Mesendoderm (in vitro differentiated cells): Measurements from ENCODE around the gene SLC12A7.

ENCODE experiments used
- DNase-seq: peaks from one replicate; pipeline ENCODE4 v3.0.0; 2013
- H2AK5ac ChIP-seq: 2 replicates; pipeline ENCODE4 v1.6.1; 2013; ENCODE audit warnings: low read length, inconsistent platforms
- H2BK120ac ChIP-seq: 2 replicates; pipeline ENCODE4 v1.6.1; 2013; ENCODE audit warnings: low read depth, mild to moderate bottlenecking, low read length, moderate library complexity, mixed read lengths
- H2BK15ac ChIP-seq: replicated peaks from 2 replicates; pipeline ENCODE4 v1.6.1; 2013; ENCODE audit warnings: low read depth, mild to moderate bottlenecking, moderate library complexity
- H2BK5ac ChIP-seq: 2 replicates; pipeline ENCODE4 v1.6.1; 2013; ENCODE audit warnings: low read length, inconsistent platforms
- H3K18ac ChIP-seq: 2 replicates; pipeline ENCODE4 v1.6.1; 2013; ENCODE audit warnings: mild to moderate bottlenecking, low read length, mixed read lengths
- H3K23ac ChIP-seq: one replicate; pipeline ENCODE4 v1.6.1; 2013; ENCODE audit warnings: low read length
- H3K27ac ChIP-seq: 2 replicates; pipeline ENCODE4 v1.5.1; 2013; ENCODE audit warnings: low read depth, mild to moderate bottlenecking, inconsistent platforms, low read length, moderate library complexity
- H3K27me3 ChIP-seq: 2 replicates; pipeline ENCODE4 v1.6.1; 2013; ENCODE audit warnings: low read length, control low read depth, mild to moderate bottlenecking, inconsistent platforms; ENCODE audit not compliant: insufficient read depth, poor library complexity
- H3K36me3 ChIP-seq: 2 replicates; pipeline ENCODE4 v1.6.1; 2013; ENCODE audit warnings: low read length, inconsistent platforms; ENCODE audit not compliant: control insufficient read depth, insufficient read depth
- H3K4ac ChIP-seq: one replicate; pipeline ENCODE4 v1.6.1; 2013; ENCODE audit warnings: low read depth, mild to moderate bottlenecking, low read length, moderate library complexity
- H3K4me1 ChIP-seq: 2 replicates; pipeline ENCODE4 v1.6.1; 2013; ENCODE audit warnings: low read depth, low read length, inconsistent platforms; ENCODE audit not compliant: control insufficient read depth
- H3K4me2 ChIP-seq: 2 replicates; pipeline ENCODE4 v1.6.1; 2013; ENCODE audit warnings: low read length
- H3K4me3 ChIP-seq: 2 replicates; pipeline ENCODE4 v1.5.1; 2013; ENCODE audit warnings: mild to moderate bottlenecking, low read length
- H3K56ac ChIP-seq: one replicate; pipeline ENCODE4 v1.6.1; 2013; ENCODE audit warnings: low read length
- H3K79me1 ChIP-seq: 2 replicates; pipeline ENCODE4 v1.6.1; 2013; ENCODE audit warnings: low read length, inconsistent platforms
- H3K79me2 ChIP-seq: 2 replicates; pipeline ENCODE4 v1.6.1; 2013; ENCODE audit warnings: mild to moderate bottlenecking, low read length; ENCODE audit not compliant: control insufficient read depth, insufficient read depth
- H3K9ac ChIP-seq: 2 replicates; pipeline ENCODE4 v1.6.1; 2013; ENCODE audit warnings: low read length, inconsistent platforms
- H4K5ac ChIP-seq: one replicate; pipeline ENCODE4 v1.6.1; 2013; ENCODE audit warnings: low read length
- H4K8ac ChIP-seq: one replicate; pipeline ENCODE4 v1.6.1; 2013; ENCODE audit warnings: low read depth, mild to moderate bottlenecking, control low read depth, low read length, moderate library complexity
- WGBS: extraction: QIAGEN DNeasy Blood & Tissue Kit; methylation state at CpG from one replicate; pipeline ENCODE4 v1.1.7; 2013; ENCODE audit warnings: low lambda C conversion rate, missing lambda C conversion rate; ENCODE audit not compliant: insufficient coverage; ENCODE audit errors: extremely low coverage; 5-methylcytosine and 5-hydroxymethylcytosine counted together

Gene SLC12A7

DNA sequence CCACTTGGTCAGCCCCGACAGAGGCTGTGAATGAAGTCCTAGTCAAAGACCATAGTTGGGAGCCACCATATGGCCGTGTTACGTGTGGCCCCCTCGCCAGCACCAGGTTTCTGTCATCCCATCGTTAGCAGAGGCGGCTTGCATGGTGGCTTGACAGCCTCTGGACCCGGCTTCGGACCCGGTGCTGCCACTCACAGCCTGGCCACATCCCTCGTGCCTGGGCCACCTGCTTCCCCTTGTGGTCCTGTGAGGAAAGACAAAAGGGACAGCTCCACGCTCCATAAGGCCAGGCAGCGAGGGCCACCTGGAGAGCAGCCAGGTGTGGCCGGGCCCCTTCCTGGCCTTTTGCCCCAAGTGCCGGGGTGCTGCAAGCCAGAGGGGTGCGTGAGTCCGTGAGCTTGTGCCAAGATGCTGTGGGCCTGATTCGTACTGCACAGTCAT is 97.1 kb downstream of the SLC12A7 start:
- H3K4me3 ChIP-seq, result no peak overlapping the region
- no peak overlapping the region for H2BK5ac ChIP-seq
- H4K5ac ChIP-seq, result no peak overlapping the region
- H3K4me2 ChIP-seq, result no peak overlapping the region
- no peaks in the 10 kb centered on the region for H3K79me2 ChIP-seq
- H4K8ac ChIP-seq, result no peak overlapping the region
- no peak overlapping the region for H3K4ac ChIP-seq
- no peak for DNase-seq
- no peak overlapping the region for H3K27ac ChIP-seq
- no peak overlapping the region for H2BK15ac ChIP-seq
- no peak overlapping the region for H3K18ac ChIP-seq
- H2AK5ac ChIP-seq, result no peak overlapping the region
- H3K23ac ChIP-seq, result no peak overlapping the region
- H2BK120ac ChIP-seq, result no peak overlapping the region
- WGBS, result no CpG with 5 or more reads among the region's 17 CpGs
- no peaks in the 10 kb centered on the region for H3K4me1 ChIP-seq
- no peaks in the 10 kb centered on the region for H3K79me1 ChIP-seq
- no peak overlapping the region for H3K9ac ChIP-seq
- no peak overlapping the region for H3K56ac ChIP-seq
- H3K36me3 ChIP-seq, result no peaks in the 10 kb centered on the region
- H3K27me3 ChIP-seq, result peaks cover under 1% of the 10 kb centered on the region

DNA sequence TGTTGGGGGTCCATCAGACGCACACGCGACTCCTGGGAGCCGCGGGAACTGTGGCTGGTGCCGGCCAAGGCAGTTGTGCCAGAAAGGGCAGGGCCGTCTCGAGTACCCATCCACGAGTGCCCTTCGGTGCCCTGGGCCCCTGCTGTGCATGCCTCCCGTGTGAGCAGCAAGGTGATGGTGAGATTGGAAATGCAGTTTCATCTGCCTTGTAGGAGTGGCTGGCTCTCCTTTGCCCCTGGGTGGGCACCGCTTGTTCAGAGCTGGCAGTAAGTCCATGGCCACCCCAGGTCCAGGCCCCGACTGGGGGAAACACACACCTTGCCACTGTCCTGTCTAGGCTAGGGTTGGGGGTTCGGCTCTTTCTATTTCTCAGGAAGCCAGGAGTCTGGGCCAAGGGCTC is 97.5 kb downstream of the SLC12A7 start:
- H2AK5ac ChIP-seq, result no peak overlapping the region
- H3K4me2 ChIP-seq, result no peak overlapping the region
- WGBS, result no CpG with 5 or more reads among the region's 14 CpGs
- H3K4me1 ChIP-seq, result no peaks in the 10 kb centered on the region
- no peak overlapping the region for H3K4me3 ChIP-seq
- H4K8ac ChIP-seq, result no peak overlapping the region
- peaks cover 5% of the 10 kb centered on the region for H3K27me3 ChIP-seq
- H3K4ac ChIP-seq, result no peak overlapping the region
- no peak overlapping the region for H3K27ac ChIP-seq
- H2BK15ac ChIP-seq, result no peak overlapping the region
- no peak overlapping the region for H4K5ac ChIP-seq
- no peak overlapping the region for H3K56ac ChIP-seq
- H3K36me3 ChIP-seq, result no peaks in the 10 kb centered on the region
- DNase-seq, result no peak
- H2BK120ac ChIP-seq, result no peak overlapping the region
- H3K9ac ChIP-seq, result no peak overlapping the region
- H2BK5ac ChIP-seq, result no peak overlapping the region
- H3K79me2 ChIP-seq, result no peaks in the 10 kb centered on the region
- no peaks in the 10 kb centered on the region for H3K79me1 ChIP-seq
- H3K23ac ChIP-seq, result no peak overlapping the region
- no peak overlapping the region for H3K18ac ChIP-seq

- DNase-seq, result no peak
- Histone ChIP-seq H2AK5ac (no peak overlapping the region), H3K4ac (no peak overlapping the region), H3K27ac (no peak overlapping the region), H3K23ac (no peak overlapping the region), H3K36me3 (no peaks in the 10 kb centered on the region), H3K4me2 (no peak overlapping the region), H3K9ac (no peak overlapping the region), H3K18ac (no peak overlapping the region), H4K8ac (no peak overlapping the region), H3K4me1 (no peaks in the 10 kb centered on the region), H2BK15ac (no peak overlapping the region), H3K56ac (no peak overlapping the region), H3K79me1 (no peaks in the 10 kb centered on the region), H2BK120ac (no peak overlapping the region), H2BK5ac (no peak overlapping the region), H4K5ac (no peak overlapping the region), H3K4me3 (no peak overlapping the region), H3K79me2 (no peaks in the 10 kb centered on the region), H3K27me3 (peaks cover 8% of the 10 kb centered on the region)
- WGBS, result no CpG with 5 or more reads among the region's 3 CpGs
These were observed 97.9 kb downstream of the SLC12A7 start for GRCh38 chr5:1013948-1014301.

- H3K4me1 ChIP-seq, result no peaks in the 10 kb centered on the region
- no peak overlapping the region for H2BK5ac ChIP-seq
- H4K5ac ChIP-seq, result no peak overlapping the region
- no peak overlapping the region for H4K8ac ChIP-seq
- no peaks in the 10 kb centered on the region for H3K36me3 ChIP-seq
- WGBS, result no CpG with 5 or more reads among the region's 19 CpGs
- H3K23ac ChIP-seq, result no peak overlapping the region
- H2BK120ac ChIP-seq, result no peak overlapping the region
- no peaks in the 10 kb centered on the region for H3K79me1 ChIP-seq
- no peak overlapping the region for H2AK5ac ChIP-seq
- DNase-seq, result no peak
- no peak overlapping the region for H3K4me2 ChIP-seq
- no peak overlapping the region for H2BK15ac ChIP-seq
- H3K56ac ChIP-seq, result no peak overlapping the region
- H3K27ac ChIP-seq, result no peak overlapping the region
- no peak overlapping the region for H3K18ac ChIP-seq
- H3K4me3 ChIP-seq, result no peak overlapping the region
- H3K27me3 ChIP-seq, result peaks cover 8% of the 10 kb centered on the region
- H3K4ac ChIP-seq, result no peak overlapping the region
- no peak overlapping the region for H3K9ac ChIP-seq
- no peaks in the 10 kb centered on the region for H3K79me2 ChIP-seq
These were observed 98.5 kb downstream of the SLC12A7 start for GRCh38 chr5:1013238-1013947.

- H2AK5ac ChIP-seq, result no peak overlapping the region
- H4K8ac ChIP-seq, result no peak overlapping the region
- H4K5ac ChIP-seq, result no peak overlapping the region
- H3K9ac ChIP-seq, result no peak overlapping the region
- no peak overlapping the region for H3K27ac ChIP-seq
- no peak overlapping the region for H3K18ac ChIP-seq
- no peak overlapping the region for H3K4me3 ChIP-seq
- no peak overlapping the region for H3K4me2 ChIP-seq
- no peak overlapping the region for H3K23ac ChIP-seq
- no peaks in the 10 kb centered on the region for H3K36me3 ChIP-seq
- H3K4ac ChIP-seq, result no peak overlapping the region
- no peak overlapping the region for H2BK120ac ChIP-seq
- H3K79me1 ChIP-seq, result no peaks in the 10 kb centered on the region
- no peak overlapping the region for H3K56ac ChIP-seq
- H3K4me1 ChIP-seq, result no peaks in the 10 kb centered on the region
- peaks cover 8% of the 10 kb centered on the region for H3K27me3 ChIP-seq
- no peak overlapping the region for H2BK15ac ChIP-seq
- DNase-seq, result no peak
- no peak overlapping the region for H2BK5ac ChIP-seq
- no peaks in the 10 kb centered on the region for H3K79me2 ChIP-seq
- WGBS, result no CpG with 5 or more reads among the region's 7 CpGs
These were observed 99.0 kb downstream of the SLC12A7 start for GRCh38 chr5:1012900-1013237.

GRCh38 chr5:1012313-1012841 is 99.5 kb downstream of the SLC12A7 start:
- DNase-seq, result no peak
- Histone ChIP-seq H3K4me3 (no peak overlapping the region), H3K18ac (no peak overlapping the region), H3K56ac (no peak overlapping the region), H3K4ac (no peak overlapping the region), H2BK120ac (no peak overlapping the region), H2BK15ac (no peak overlapping the region), H3K9ac (no peak overlapping the region), H2AK5ac (no peak overlapping the region), H2BK5ac (no peak overlapping the region), H3K4me1 (no peaks in the 10 kb centered on the region), H3K79me1 (no peaks in the 10 kb centered on the region), H4K5ac (no peak overlapping the region), H4K8ac (no peak overlapping the region), H3K36me3 (no peaks in the 10 kb centered on the region), H3K27ac (no peak overlapping the region), H3K4me2 (no peak overlapping the region), H3K27me3 (peaks cover 8% of the 10 kb centered on the region), H3K23ac (no peak overlapping the region), H3K79me2 (no peaks in the 10 kb centered on the region)
- no CpG with 5 or more reads among the region's 12 CpGs for WGBS
